ENCODE data around the gene RASL10B.

RASL10B gene

DNA sequence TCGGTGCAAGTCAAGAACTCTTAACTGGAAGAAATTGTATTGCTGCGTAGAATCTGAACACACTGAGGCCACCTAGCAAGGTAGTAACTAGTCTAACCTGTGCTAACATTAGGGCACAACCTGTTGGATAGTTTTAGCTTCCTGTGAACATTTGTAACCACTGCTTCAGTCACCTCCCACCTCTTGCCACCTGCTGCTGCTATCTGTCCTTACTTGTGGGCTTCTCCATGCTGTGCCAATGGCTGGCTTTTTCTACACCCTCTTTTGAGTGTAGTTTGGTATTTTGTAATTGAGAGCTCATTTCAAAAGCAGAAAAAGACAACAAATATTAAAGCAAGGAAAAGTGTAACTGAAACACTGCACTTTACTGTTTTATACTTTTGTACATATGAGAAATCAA lies 7.7 kb upstream of the RASL10B start:
- no peak for DNase-seq

DNA sequence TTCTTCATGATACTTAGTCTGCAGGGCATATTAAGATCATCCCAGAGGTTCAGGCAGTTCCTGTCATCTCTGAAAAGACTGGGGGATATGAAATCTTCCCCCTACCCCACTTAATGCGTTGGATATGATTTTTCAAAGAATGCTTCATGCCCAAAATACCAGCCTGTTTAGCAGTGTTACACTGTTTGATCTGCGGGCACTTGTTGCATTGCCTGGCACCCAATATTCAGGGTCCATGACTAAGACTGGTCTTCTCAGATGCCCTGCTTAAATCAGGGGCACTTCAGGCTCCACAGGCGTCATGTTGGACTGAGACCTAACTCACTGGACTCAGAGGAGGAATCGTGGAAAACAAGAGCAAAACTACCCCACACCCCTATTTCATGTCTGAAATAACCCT lies 6.4 kb upstream of the RASL10B start:
- no peak for DNase-seq

DNA sequence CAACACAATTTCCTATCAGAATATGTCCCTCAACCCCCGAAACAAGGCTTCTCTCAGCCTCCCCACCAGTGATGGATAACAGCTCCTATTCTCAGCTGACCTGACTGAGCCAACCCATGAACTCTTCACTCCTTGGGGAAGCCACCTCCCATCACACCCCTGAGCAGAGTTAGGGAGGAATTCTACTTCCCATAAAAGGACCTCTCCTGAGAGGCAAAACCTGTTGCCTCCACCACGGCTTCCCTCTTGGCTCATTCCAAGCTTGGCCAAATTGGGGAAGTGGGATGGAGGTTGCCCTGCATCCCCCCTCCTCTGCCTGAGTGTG lies 5.7 kb upstream of the RASL10B start:
- DNase-seq: no peak

DNA sequence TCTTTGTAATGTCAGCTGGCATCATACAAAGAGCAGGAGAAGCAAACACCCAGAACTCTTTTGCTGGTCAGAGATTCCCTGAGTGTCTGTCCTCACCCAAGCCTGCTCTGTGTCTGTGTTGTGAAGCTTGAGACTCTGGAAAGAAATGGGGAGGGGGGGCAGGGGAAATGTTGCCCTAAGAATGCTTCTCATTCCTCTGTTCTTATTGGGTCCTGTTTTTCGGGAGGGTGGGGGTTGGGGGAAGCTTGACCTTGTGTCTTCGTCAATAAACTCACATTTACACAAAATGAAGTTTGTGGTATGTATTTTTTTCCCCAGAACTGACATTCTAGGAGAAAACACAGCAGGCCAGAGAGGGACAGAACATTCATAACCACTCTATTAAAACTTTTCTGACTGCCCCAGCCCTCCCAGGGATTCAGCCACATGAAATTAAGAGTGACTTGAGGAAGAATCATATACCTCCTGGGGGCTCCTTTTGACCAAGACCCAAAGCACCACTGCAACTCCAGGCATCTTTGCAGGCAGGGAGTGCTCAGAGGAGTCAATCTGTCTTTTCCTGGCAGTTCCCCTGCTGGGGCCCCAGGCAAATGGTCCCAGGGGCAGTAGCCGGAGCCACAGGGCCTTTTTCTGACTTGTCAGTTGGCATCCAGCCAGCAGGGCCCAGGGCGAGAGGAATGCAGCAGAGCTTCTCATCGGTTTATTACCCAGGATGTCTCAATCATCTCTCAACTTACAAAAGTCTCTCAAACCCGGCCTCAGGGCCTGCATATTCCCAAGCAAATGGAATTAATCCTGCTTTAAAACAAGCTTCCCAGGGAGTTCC lies 5.1 kb upstream of the RASL10B start:
- DNase-seq: no peak

DNA sequence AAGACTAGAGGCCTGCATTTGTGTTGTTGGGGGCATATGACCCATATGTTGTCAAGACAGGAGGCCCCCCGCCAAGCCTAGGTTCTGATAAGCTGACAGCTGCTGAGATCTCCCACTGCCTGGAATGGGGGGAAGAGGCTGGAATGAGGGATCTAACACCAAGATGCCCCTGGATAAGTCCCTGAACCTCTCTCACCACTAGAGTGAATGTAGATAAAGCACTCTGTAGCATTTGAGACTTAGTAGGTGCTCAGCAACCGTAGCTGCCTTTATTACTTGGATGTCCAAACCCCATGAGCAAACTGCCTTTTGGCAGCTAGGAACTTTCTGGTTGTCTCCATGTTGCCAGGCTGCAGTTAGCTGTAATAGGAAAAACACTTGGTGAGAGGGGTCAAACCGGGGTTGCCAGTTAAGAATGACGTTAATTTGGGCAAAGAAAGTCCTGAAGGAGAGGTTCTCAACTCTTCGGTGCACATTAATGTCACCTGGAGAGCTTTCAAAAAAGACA lies 4.4 kb upstream of the RASL10B start:
- DNase-seq: no peak

DNA sequence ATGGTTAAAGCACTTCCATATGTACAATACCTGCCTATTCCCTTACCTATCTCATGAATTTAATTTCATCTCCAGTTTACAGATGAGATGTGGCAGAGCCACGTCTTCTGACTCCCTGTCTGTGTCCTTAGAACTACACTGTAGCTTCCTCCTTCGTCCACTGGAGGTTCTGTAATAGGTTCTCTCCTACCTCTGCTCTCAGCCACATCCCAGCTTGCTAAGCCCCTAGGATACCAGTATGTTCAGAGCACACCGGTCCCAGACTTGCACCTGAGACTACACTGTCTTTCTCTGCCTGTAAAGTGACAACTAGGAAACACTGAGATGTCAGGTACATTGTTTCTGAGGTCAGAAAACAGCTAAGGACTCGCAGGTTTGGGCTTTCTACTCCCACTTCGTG lies 3.8 kb upstream of the RASL10B start:
- DNase-seq: no peak

DNA sequence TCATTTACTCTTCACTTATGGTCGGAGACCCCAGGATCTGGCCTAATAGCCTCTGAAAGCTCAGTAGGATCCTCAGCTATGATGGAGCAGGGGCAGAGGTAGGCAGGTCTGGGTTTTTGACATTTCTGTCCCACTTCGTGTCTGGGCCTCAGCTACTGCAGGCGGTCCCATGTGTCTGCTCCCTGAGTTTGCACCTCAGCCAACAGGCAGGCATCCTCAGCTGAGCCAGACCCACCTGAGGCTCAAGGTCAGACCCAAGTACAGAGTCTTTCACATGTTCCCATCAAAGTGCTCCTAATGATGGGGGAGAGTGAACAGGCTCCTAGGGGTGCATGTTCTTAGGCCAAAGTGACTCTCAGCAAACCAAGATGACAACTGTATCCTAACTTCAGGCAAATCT lies 2.9 kb upstream of the RASL10B start:
- DNase-seq: no peak

DNA sequence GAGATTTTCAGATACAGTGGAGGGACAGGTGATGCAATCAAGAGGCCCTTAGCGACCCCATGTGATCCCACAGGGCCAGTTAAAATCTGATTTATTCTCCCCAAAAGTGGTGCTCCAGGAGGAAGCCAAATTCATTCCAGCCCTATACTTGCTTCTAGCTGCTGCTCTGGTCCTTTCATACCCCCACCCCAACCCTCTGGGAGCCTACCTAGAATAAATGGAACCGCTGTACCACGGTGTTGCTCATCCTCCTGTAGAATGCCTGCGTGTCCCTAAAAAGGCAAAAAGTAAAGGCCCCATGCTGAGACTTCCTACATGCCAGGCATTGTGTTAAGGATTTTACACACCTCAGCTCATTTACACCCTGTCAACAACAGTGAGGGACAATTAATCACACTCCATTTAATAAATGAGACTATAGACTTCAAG lies 2.0 kb upstream of the RASL10B start:
- DNase-seq: no peak

DNA sequence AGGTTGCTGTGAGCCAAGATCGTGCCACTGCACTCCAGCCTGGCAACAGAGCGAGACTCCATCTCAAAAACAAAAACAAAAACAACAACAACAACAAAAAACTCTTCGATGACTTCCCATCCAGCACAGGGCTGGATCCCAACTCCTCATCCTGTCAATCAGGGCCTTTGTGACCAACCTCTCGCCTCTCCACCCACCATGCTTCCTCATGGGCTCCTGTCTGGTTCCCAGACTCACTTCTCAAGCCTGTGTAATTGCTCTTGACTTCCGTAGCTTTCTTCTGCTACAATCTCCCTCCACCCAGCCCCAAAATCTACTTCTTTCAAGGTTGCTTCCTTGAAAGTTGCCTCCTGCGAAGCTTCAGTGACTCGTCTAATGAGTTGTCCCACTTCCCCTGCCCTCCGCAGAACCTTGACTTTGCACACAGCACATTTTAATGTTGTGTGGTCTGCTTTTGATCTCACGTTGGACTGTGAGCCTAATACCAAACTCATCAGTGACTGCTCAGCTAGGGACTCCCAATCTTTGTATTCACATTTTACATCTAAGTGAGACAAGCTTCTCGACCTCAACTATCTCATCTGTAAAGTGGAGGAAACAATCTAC lies 936 bp upstream of the RASL10B start:
- no peak for DNase-seq

DNA sequence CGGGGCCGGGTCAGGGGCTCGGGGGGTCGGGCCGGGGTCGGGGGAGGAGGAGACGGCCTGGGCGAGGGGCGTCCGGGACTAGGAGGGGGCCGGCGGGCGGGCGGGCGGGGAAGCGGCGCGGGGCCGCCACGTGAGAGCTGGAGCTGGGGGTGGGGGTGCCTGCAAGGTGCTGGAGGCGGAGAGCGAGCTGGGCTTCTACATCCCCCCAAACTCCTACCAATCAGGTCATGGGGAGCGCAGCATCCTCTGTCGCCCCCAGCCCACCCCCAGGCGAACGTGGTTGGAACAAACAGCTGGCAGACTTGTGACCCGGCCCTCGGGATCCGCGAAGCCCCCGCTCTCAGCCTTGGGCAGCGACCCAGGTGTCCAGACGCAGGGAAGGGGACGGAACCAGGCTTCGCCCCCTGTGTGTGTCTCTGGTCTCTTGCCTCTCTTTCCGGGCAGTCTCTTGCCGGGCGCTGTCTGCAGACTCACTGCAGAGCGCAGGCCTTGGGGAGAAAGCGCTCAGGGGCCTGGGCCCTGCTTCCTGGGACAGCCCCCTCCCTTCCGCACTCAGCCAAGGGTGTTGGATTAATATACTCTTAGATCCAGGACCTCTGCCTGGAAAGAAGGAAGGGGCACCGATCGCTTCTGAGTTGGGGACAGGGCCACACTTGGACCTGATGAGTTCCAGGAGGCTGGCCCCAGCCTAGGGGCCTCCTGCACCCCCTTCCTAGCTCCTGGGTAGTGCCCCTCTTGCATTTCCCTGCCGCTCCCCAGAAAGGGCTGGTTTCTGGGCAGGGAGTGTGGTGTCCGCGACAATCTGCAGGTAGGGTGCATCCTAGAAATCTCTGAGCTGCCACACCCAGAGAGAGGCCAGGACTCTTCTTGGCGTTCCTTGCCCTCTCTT lies 722 bp downstream of the RASL10B start:
- no peak for DNase-seq

DNA sequence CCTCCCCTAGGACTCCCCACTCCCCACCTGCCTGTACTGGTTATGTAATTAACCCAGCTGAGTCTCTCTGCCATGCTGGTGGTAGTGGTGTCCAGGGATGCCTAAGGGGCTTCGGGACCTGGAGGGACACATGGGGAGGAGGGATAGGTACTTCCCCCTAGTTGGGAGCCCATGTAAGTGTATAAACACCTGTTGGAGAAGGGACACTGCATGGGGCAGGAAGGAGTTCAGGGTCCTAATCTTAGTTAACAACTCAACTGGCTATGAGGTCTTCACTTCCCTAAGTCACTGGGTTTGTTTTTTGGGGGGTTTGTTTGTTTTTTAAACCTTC lies 1.3 kb downstream of the RASL10B start:
- no peak for DNase-seq

DNA sequence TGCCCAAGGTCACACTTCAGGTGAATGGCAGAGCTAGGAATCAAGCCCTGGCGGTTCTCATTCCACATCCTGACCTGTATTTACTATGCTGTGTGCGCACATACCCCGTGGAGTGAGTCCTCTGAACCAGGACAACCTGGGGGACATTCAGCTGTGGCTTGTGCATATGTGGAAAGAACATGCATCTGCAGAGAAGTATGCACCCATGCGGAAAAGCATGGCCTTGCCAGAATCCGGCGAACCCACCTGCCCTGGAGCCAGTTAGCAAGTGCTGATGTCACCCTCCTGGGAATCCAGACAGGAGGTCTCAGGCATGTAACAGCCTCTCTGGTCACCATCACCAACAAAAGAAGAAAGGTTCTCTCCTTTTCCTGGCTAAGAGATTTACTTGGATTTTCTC lies 1.9 kb downstream of the RASL10B start:
- no peak for DNase-seq

DNA sequence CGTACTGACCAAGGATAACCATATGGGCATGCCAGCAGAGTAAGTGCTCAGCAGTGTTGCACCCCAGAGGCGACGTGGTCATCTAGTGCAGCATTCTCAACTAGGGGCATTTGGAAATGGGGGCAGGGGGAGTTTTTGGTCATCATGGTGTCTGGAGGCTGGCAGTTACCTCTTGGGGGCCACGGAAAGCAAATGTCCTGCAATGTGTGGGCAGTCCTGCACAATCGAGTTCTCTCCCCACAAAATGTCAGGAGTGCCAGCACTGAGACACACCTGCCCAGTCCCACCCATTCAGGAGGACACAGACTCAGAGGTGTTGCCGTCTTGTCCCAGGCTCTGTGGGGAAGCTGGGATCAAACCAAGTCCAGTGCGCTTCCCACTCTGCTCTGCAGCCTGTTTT lies 3.0 kb downstream of the RASL10B start:
- no peak for DNase-seq

DNA sequence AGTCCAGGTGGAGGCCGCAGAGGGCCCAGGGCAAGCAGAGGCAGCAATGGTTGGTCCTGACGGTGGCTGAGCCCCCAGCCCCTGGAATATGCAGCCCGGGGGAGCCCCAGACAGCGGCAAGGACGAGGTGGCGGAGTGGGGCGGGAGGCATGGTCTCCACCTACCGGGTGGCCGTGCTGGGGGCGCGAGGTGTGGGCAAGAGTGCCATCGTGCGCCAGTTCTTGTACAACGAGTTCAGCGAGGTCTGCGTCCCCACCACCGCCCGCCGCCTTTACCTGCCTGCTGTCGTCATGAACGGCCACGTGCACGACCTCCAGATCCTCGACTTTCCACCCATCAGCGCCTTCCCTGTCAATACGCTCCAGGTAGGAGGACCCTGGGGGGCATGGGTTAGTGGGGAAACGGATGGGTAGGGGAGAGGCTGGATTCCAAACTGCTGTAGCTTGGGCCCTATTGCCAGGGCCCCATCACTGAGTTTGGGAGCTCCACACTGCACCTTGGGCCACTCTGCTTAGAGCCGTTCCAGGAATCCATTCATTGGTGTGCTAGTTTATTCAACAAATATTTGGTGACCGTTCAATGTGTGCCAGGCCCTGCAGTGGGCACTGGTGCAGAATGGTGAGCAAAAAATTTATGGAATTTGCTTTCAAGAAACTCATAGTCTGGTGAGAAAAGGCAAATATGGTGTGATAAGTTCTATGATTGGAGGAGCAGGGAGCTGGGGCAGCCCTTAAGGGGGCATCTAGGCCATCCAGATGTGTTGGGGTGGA lies 3.8 kb downstream of the RASL10B start:
- no peak for DNase-seq

DNA sequence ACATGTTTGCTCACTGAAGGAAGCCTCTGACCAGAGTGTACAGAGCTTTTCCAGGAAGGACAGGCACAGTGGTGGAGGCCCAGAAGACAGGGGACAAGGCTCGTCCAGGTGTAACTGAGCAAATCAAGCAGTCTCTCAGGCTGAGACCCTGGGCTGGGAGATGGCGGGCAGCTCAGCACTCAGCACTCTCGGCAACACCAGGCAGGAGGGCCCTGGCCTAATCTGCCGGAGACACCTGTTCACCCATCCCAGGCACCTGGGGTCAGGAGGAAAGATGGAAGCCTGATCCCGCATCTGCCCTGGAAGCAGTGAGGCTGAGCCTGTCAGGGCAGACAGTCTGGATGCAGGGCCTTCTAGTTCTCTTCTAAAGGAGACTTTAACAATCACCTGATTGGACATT lies 4.8 kb downstream of the RASL10B start:
- no peak for DNase-seq

DNA sequence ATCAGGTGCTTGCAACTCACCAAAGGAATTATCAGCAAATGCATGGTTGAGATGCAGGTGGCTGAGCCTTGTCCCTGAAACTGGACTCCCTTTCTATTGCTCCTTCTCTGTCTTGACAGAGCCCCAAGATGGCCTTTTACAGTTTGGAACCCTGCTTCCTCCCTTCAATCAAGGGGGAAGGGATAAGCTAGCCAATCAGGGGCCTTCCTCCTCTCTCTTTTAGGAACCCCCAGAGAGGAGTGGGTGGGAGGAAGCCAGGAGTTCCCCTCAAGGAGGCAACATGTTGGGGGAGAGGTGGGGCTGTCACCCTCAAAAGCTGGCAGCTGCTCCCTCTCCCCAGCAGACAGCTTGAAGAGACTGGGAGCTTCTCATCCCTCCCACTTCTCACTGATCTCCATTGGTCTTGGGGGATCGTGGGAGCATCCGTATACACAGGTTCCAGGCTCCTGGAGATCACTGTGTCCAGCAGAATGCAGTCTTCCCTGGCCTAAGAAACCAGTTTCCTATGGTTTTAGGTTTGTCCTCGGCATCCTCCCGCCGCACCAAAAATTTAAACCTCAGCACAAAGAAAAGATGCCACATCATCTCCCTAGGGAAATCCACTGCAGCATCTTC lies 7.2 kb downstream of the RASL10B start:
- no peak for DNase-seq

DNA sequence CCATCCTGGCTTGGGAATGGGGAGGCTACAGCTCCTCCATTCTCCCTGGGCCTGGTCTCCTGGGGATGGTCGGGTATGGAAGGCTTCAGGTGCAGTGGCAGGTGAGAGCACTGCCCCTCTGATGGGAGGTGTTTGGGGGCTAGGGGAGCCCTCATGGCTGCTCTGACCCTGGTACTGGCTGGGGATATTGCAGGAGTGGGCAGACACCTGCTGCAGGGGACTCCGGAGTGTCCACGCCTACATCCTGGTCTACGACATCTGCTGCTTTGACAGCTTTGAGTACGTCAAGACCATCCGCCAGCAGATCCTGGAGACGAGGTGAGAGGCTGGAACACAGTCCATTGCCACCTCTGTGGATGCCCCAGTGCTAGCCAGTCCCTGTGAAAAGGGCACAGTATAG lies 8.8 kb downstream of the RASL10B start:
- no peak for DNase-seq

DNA sequence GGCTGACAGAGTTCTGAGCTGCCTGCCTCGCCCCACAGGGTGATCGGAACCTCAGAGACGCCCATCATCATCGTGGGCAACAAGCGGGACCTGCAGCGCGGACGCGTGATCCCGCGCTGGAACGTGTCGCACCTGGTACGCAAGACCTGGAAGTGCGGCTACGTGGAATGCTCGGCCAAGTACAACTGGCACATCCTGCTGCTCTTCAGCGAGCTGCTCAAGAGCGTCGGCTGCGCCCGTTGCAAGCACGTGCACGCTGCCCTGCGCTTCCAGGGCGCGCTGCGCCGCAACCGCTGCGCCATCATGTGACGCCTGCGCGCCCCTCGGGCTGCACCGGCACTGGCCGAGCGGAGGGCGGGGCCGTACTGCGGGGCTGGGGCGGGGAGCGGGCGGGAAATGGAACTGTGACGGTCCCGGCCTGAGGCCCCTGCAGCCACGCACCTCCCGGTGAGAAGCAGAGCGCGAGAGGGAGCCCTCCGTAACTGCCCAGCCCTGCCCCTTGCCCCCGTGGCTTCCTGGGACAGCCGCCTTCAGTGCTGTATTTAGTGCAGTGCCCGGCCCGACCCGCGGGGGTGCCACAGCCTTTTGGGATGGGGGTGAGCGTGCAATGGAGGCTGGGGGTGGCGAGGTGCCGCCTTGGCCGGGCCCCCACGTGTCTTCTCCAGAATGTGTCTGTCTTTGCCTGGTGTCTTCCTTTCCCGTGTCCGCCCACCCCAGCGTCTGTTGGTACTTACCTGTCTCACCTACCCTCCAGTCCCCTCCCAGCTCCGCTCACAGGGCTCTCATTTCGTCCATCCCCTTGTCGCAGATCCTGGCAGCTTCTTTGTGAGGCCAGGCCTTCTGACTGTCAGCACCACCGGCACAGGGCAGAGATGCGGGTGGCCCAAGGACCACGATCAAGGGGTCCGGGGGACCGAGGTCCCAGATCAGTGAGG lies 9.8 kb downstream of the RASL10B start:
- peak; percentile 44 to 50 for DNase-seq

DNA sequence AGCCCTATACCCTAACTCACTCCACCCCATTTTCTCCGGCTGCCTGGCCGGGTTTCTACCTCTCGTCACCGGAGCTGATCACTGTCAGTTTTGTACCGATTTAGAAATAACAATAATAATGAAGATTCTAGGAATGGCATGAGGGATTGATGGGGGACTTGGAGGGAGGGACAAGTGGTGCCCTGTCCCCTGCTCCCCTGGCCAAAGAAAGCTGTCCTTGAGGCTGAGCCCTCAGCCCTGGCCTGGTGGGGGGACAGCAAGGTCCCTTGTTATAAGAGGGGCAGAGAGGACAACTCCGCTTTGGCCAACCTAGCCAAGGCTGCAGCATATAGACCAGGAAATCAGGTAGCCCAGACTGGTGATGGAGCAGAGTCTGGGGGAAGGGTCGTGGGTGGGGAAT lies 11.1 kb downstream of the RASL10B start:
- DNase-seq: no peak

DNA sequence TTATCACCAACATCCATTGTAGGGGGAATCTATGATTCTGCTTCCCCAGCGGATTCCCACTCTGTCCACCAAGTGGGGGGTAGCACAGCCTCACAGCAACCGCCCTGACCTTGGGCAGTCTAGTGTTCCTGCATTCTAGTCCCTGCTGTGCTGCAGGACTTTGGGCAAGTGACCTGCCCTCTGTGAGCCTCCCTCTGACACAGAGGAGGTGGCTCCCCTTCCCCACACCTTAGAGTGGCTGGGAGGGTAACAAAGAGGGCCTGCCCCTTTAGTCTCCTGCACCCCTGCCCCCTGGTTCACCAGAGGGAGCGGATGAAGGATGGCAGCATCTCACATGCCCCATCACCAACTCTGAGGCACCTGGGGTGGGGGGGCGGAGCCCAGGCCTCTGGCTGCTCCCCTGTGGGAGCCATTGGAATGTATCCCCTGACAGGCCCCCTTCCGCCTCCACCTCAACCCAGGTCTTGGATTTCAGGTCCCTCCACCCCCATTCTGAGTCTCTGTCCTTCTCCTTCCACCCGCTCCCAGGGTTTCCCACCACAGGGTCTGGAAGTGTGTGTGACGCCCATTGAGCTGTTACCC lies 11.5 kb downstream of the RASL10B start:
- DNase-seq: peak in 1 of 2 experiments; percentile 15
